Activated CD4-positive, alpha-beta T cell treated with anti-CD3 and anti-CD28 coated beads, Interleukin-2, amount 10 ng/mL, durations not matched to agents 24 days and 14 days (primary cell): ENCODE data around the gene RNF39. TPM values are rescaled to one million over a fixed set of nuclear protein-coding genes. Genes with fewer than 3 reads are reported as not detected.

ENCODE experiments used
- DNase-seq: peaks from one replicate; pipeline ENCODE4 v3.0.0; 2022
- H3K27ac Mint-ChIP-seq: one replicate; pipeline ENCODE4 v1.8.0; 2022; ENCODE audit warnings: mild to moderate bottlenecking, mixed read lengths
- H3K27me3 Mint-ChIP-seq: one replicate; pipeline ENCODE4 v1.8.0; 2022; ENCODE audit warnings: mixed read lengths
- H3K36me3 Mint-ChIP-seq: one replicate; pipeline ENCODE4 v1.8.0; 2022; ENCODE audit warnings: low read depth, mild to moderate bottlenecking, mixed read lengths
- H3K4me1 Mint-ChIP-seq: one replicate; pipeline ENCODE4 v1.8.0; 2021; ENCODE audit warnings: mixed read lengths
- H3K4me3 Mint-ChIP-seq: one replicate; pipeline ENCODE4 v1.8.0; 2022; ENCODE audit warnings: mild to moderate bottlenecking, moderate library complexity, mixed read lengths
- H3K9me3 Mint-ChIP-seq: one replicate; pipeline ENCODE4 v1.8.0; 2021; ENCODE audit warnings: mixed read lengths
- intact Hi-C: fragments of 100-400 bp; cut with micrococcal nuclease; formaldehyde crosslinking; loops from one replicate; pipeline ENCODE4 v1.15.1; 2023
- total RNA-seq: library from RNA; stranded (reverse); gene quantifications from 2 replicates; pipeline ENCODE4 v1.2.3, GENCODE V29; 2022

Gene RNF39
- total RNA-seq, 1 donor from 2014 or later: not detected

GRCh38 chr6:30061858-30062458, 13.6 kb downstream of the RNF39 start:
- intact Hi-C loops: loop anchor here (2.0 to 10.0 kb wide), 5 partner anchors 95 to 553 kb away; partner anchors contain the start of genes GNL1, HLA-A, HLA-F and MRPS18B
- peaks cover 32% of the 10 kb centered on the region for H3K4me1 Mint-ChIP-seq
- no peak for DNase-seq

GRCh38 chr6:30061092-30061857, 14.3 kb downstream of the RNF39 start, which contains the start of gene POLR1H:
TSS of gene POLR1H (plus strand) at chr6:30061265. CDS start at chr6:30061525, 260 bp downstream.
- peak; percentile 96 for DNase-seq
- Mint-ChIP-seq H3K9me3 (no peaks in the 10 kb centered on the region), H3K27me3 (no peaks in the 10 kb centered on the region), H3K27ac (peak within 1 kb of the TSS; percentile 99), H3K4me3 (peak within 1 kb of the TSS; percentile 97), H3K36me3 (peaks cover 40% of the 10 kb centered on the region), H3K4me1 (peaks cover 27% of the 10 kb centered on the region)
- intact Hi-C loops: loop anchor here (2.0 to 10.0 kb wide), 5 partner anchors 94 to 554 kb away; partner anchors contain the start of genes GNL1, HLA-A, HLA-F and MRPS18B

More at GRCh38 chr6:30061858-30062458, 13.6 kb downstream of the RNF39 start:
- peaks cover 42% of the 10 kb centered on the region for H3K36me3 Mint-ChIP-seq
- peaks cover 1% of the 10 kb centered on the region for H3K27me3 Mint-ChIP-seq
- peak overlapping the region; percentile 99 for H3K27ac Mint-ChIP-seq
- peak overlapping the region; percentile 97 for H3K4me3 Mint-ChIP-seq
- no peaks in the 10 kb centered on the region for H3K9me3 Mint-ChIP-seq

GRCh38 chr6:30060606-30061091, 14.9 kb downstream of the RNF39 start:
- peak overlapping the region; percentile 97 for H3K4me3 Mint-ChIP-seq
- H3K4me1 Mint-ChIP-seq: peaks cover 20% of the 10 kb centered on the region
- peak; percentile 79 for DNase-seq
- H3K36me3 Mint-ChIP-seq: peaks cover 40% of the 10 kb centered on the region
- no peaks in the 10 kb centered on the region for H3K9me3 Mint-ChIP-seq
- intact Hi-C loops: loop anchor here (2.0 to 10.0 kb wide), 5 partner anchors 93 to 554 kb away; partner anchors contain the start of genes GNL1, HLA-A, HLA-F and MRPS18B
- no peaks in the 10 kb centered on the region for H3K27me3 Mint-ChIP-seq
- peak overlapping the region; percentile 99 for H3K27ac Mint-ChIP-seq

- intact Hi-C loops: no loop called here
- H3K27ac Mint-ChIP-seq: no peak overlapping the region
- no peak overlapping the region for H3K4me3 Mint-ChIP-seq
- no peaks in the 10 kb centered on the region for H3K9me3 Mint-ChIP-seq
- H3K36me3 Mint-ChIP-seq: peaks cover 8% of the 10 kb centered on the region
- peaks cover 5% of the 10 kb centered on the region for H3K4me1 Mint-ChIP-seq
- no peak for DNase-seq
- H3K27me3 Mint-ChIP-seq: no peaks in the 10 kb centered on the region
Measured at GRCh38 chr6:30055513-30055912, 20.1 kb downstream of the RNF39 start.

- no peaks in the 10 kb centered on the region for H3K4me1 Mint-ChIP-seq
- intact Hi-C loops: no loop called here
- H3K27ac Mint-ChIP-seq: no peak overlapping the region
- DNase-seq: no peak
- H3K4me3 Mint-ChIP-seq: no peak overlapping the region
- no peaks in the 10 kb centered on the region for H3K27me3 Mint-ChIP-seq
- H3K9me3 Mint-ChIP-seq: no peaks in the 10 kb centered on the region
- peaks cover 8% of the 10 kb centered on the region for H3K36me3 Mint-ChIP-seq
Measured at GRCh38 chr6:30053682-30054081, 21.9 kb downstream of the RNF39 start.

- no peak overlapping the region for H3K4me3 Mint-ChIP-seq
- no peak overlapping the region for H3K27ac Mint-ChIP-seq
- no peaks in the 10 kb centered on the region for H3K36me3 Mint-ChIP-seq
- H3K27me3 Mint-ChIP-seq: no peaks in the 10 kb centered on the region
- H3K9me3 Mint-ChIP-seq: no peaks in the 10 kb centered on the region
- peaks cover 20% of the 10 kb centered on the region for H3K4me1 Mint-ChIP-seq
- DNase-seq: no peak
- intact Hi-C loops: no loop called here
Measured at GRCh38 chr6:30047220-30047619, 28.3 kb downstream of the RNF39 start.

- Mint-ChIP-seq H3K27me3 (no peaks in the 10 kb centered on the region), H3K27ac (no peak overlapping the region), H3K4me1 (peaks cover 22% of the 10 kb centered on the region), H3K4me3 (no peak overlapping the region), H3K36me3 (no peaks in the 10 kb centered on the region), H3K9me3 (no peaks in the 10 kb centered on the region)
- no peak for DNase-seq
- intact Hi-C loops: no loop called here
Measured at GRCh38 chr6:30044630-30045029, 30.9 kb downstream of the RNF39 start.

- no peak for DNase-seq
- intact Hi-C loops: no loop called here
Measured at GRCh38 chr6:30043744-30044143, 31.8 kb downstream of the RNF39 start.

GRCh38 chr6:30042914-30043313, 32.7 kb downstream of the RNF39 start:
- intact Hi-C loops: no loop called here
- no peaks in the 10 kb centered on the region for H3K36me3 Mint-ChIP-seq
- H3K4me1 Mint-ChIP-seq: peaks cover 22% of the 10 kb centered on the region
- peak overlapping the region; percentile 1 for H3K4me3 Mint-ChIP-seq
- H3K27me3 Mint-ChIP-seq: no peaks in the 10 kb centered on the region
- peak overlapping the region; percentile 51 for H3K27ac Mint-ChIP-seq
- H3K9me3 Mint-ChIP-seq: no peaks in the 10 kb centered on the region
- DNase-seq: no peak

More at GRCh38 chr6:30043744-30044143, 31.8 kb downstream of the RNF39 start:
- H3K27ac Mint-ChIP-seq: no peak overlapping the region
- no peaks in the 10 kb centered on the region for H3K36me3 Mint-ChIP-seq
- peaks cover 22% of the 10 kb centered on the region for H3K4me1 Mint-ChIP-seq
- no peaks in the 10 kb centered on the region for H3K27me3 Mint-ChIP-seq
- H3K4me3 Mint-ChIP-seq: no peak overlapping the region
- H3K9me3 Mint-ChIP-seq: no peaks in the 10 kb centered on the region

GRCh38 chr6:30042476-30042875, 33.1 kb downstream of the RNF39 start:
- no peaks in the 10 kb centered on the region for H3K9me3 Mint-ChIP-seq
- no peaks in the 10 kb centered on the region for H3K27me3 Mint-ChIP-seq
- H3K36me3 Mint-ChIP-seq: no peaks in the 10 kb centered on the region
- no peak overlapping the region for H3K4me3 Mint-ChIP-seq
- no peak overlapping the region for H3K27ac Mint-ChIP-seq
- intact Hi-C loops: no loop called here
- DNase-seq: no peak
- H3K4me1 Mint-ChIP-seq: peaks cover 21% of the 10 kb centered on the region

GRCh38 chr6:30041821-30042220, 33.7 kb downstream of the RNF39 start:
- H3K27ac Mint-ChIP-seq: no peak overlapping the region

GRCh38 chr6:30041221-30041620, 34.3 kb downstream of the RNF39 start:
- intact Hi-C loops: no loop called here
- H3K27ac Mint-ChIP-seq: no peak overlapping the region
- H3K4me1 Mint-ChIP-seq: peaks cover 18% of the 10 kb centered on the region

More at GRCh38 chr6:30041821-30042220, 33.7 kb downstream of the RNF39 start:
- intact Hi-C loops: no loop called here
- Mint-ChIP-seq H3K36me3 (no peaks in the 10 kb centered on the region), H3K27me3 (no peaks in the 10 kb centered on the region), H3K4me1 (peaks cover 18% of the 10 kb centered on the region), H3K9me3 (no peaks in the 10 kb centered on the region), H3K4me3 (no peak overlapping the region)
- no peak for DNase-seq

GRCh38 chr6:30037182-30037788, 38.3 kb downstream of the RNF39 start:
- peaks cover 5% of the 10 kb centered on the region for H3K36me3 Mint-ChIP-seq
- peaks cover 3% of the 10 kb centered on the region for H3K4me1 Mint-ChIP-seq
- no peak overlapping the region for H3K4me3 Mint-ChIP-seq
- no peak for DNase-seq
- H3K27me3 Mint-ChIP-seq: no peaks in the 10 kb centered on the region
- no peak overlapping the region for H3K27ac Mint-ChIP-seq
- intact Hi-C loops: no loop called here
- no peaks in the 10 kb centered on the region for H3K9me3 Mint-ChIP-seq

More at GRCh38 chr6:30041221-30041620, 34.3 kb downstream of the RNF39 start:
- no peaks in the 10 kb centered on the region for H3K9me3 Mint-ChIP-seq
- H3K36me3 Mint-ChIP-seq: no peaks in the 10 kb centered on the region
- H3K4me3 Mint-ChIP-seq: no peak overlapping the region
- no peak for DNase-seq
- H3K27me3 Mint-ChIP-seq: no peaks in the 10 kb centered on the region
